K562 (cell line): Measurements from ENCODE around the gene GLIS2. TPM values are rescaled to one million over a fixed set of nuclear protein-coding genes. Genes with fewer than 3 reads are reported as not detected.

Experiments used
- ATAC-seq: fragments of 200-7000 bp; cut with Tn5 transposase; 3 replicates; pipeline ENCODE4 v1.9.1; 2020; ENCODE audit warnings: moderate library complexity
- BruUV-seq: library from RNA; stranded (reverse); fragments of 400-500 nt; replicated peaks from 2 replicates; lab custom pipeline; 2021; lab: Mats Ljungman, UMichigan
- CTCF ChIA-PET: fragments of 300-600 bp; formaldehyde crosslinking; extraction: SDS; loops from one replicate; lab custom pipeline; 2021; ENCODE audit warnings: low intra/inter-chr PET ratio; lab: Yijun Ruan, JAX
- POLR2A ChIA-PET: fragments of 300-600, 350-650 bp; sonication (Branson Sonifier 250); formaldehyde crosslinking; extraction: SDS; loops from one replicate; lab custom pipeline; 2021; ENCODE audit warnings: antibody characterized with exemption, inconsistent platforms; lab: Yijun Ruan, JAX
- DNase-seq, 4 experiments: peaks; one replicate each; pipeline versions ENCODE4 v3.0.0 to v3.0.0-alpha.2; 2011 to 2018; ENCODE audit warnings: low spot score in 3 of 4, mixed read lengths in 3 of 4; ENCODE audit errors: extremely low read depth in 1 of 4
- FAIRE-seq: peaks from 2 replicates; lab custom pipeline; 2011; peaks lifted over from hg19 to GRCh38; lab: Jason Lieb, UNC
- H2AFZ ChIP-seq: 2 replicates; pipeline ENCODE4 v1.6.0; 2011; ENCODE audit warnings: low read depth, low read length, control low read depth, inconsistent platforms
- H3K27ac ChIP-seq: fragments of 200-600 bp; 3 replicates; pipeline ENCODE4 v1.8.0; 2011; ENCODE audit warnings: low read depth, mild to moderate bottlenecking, control low read depth, inconsistent platforms, low read length, moderate library complexity, mixed read lengths; ENCODE audit errors: extremely low read depth
- H3K27me3 ChIP-seq, 2 experiments: fragments of 300-600 bp in 1 of 2; 2 replicates in 1 of 2; 3 replicates in 1 of 2; pipeline versions ENCODE4 v1.6.0 to v1.8.0; 2011; ENCODE audit warnings: inconsistent platforms in 2 of 2, low read length in 2 of 2, mild to moderate bottlenecking in 1 of 2, mixed read lengths in 1 of 2, moderate library complexity in 1 of 2; ENCODE audit not compliant: control insufficient read depth in 2 of 2, insufficient read depth in 2 of 2
- H3K36me3 ChIP-seq: fragments of 300-600 bp; 3 replicates; pipeline ENCODE4 v1.8.0; 2011; ENCODE audit warnings: mild to moderate bottlenecking, low read length, inconsistent platforms; ENCODE audit not compliant: control insufficient read depth, insufficient read depth
- H3K4me1 ChIP-seq, 2 experiments: fragments of 200-600 bp in 1 of 2; replicated peaks in 1 of 2; 2 replicates in 1 of 2; 3 replicates in 1 of 2; pipeline versions ENCODE4 v1.5.1 to v1.8.0; 2011; ENCODE audit warnings: inconsistent platforms in 2 of 2, low read length in 2 of 2, mild to moderate bottlenecking in 1 of 2, mixed read lengths in 1 of 2, moderate library complexity in 1 of 2; ENCODE audit not compliant: control insufficient read depth in 2 of 2, insufficient read depth in 2 of 2
- H3K4me2 ChIP-seq: 2 replicates; pipeline ENCODE4 v1.6.1; 2011; ENCODE audit warnings: low read length, control low read depth, inconsistent platforms, mixed read lengths; ENCODE audit not compliant: insufficient read depth
- H3K4me3 ChIP-seq: fragments of 200-600 bp; sonication (generic), shearing (Covaris generic); 2 replicates; pipeline ENCODE4 v1.5.1; 2016; ENCODE audit warnings: control low read depth, inconsistent platforms
- H3K79me2 ChIP-seq: fragments of 200-600 bp; 3 replicates; pipeline ENCODE4 v1.8.0; 2011; ENCODE audit warnings: low read length, inconsistent platforms; ENCODE audit not compliant: control insufficient read depth, insufficient read depth
- H3K9ac ChIP-seq, 2 experiments: 2 replicates each; pipeline versions ENCODE4 v1.6.0 to v1.6.1; 2011; ENCODE audit warnings: low read depth in 2 of 2, low read length in 2 of 2, control low read depth in 1 of 2, inconsistent platforms in 1 of 2, mild to moderate bottlenecking in 1 of 2, mixed read lengths in 1 of 2; ENCODE audit not compliant: insufficient read depth in 1 of 2
- H3K9me1 ChIP-seq: one replicate; pipeline ENCODE4 v1.6.0; 2011; ENCODE audit warnings: inconsistent platforms, mild to moderate bottlenecking, low read length, moderate library complexity; ENCODE audit not compliant: control insufficient read depth, insufficient read depth
- H3K9me3 ChIP-seq: replicated peaks from 2 replicates; pipeline ENCODE4 v1.5.1; 2011; ENCODE audit warnings: low read depth, low read length, inconsistent platforms; ENCODE audit not compliant: control insufficient read depth, insufficient read depth
- H4K20me1 ChIP-seq: replicated peaks from 2 replicates; pipeline ENCODE4 v1.6.1; 2011; ENCODE audit warnings: low read length, inconsistent platforms, mixed read lengths; ENCODE audit not compliant: control insufficient read depth, insufficient read depth
- CBFB ChIP-seq: sonication (generic); formaldehyde crosslinking; IDR thresholded peaks from 2 replicates; pipeline ENCODE4 v1.4.0; 2020; ENCODE audit warnings: mild to moderate bottlenecking, missing genetic modification reagents
- DACH1 ChIP-seq: fragments of 450-650 bp; IDR thresholded peaks from 2 replicates; pipeline ENCODE4 v1.6.1; 2018; ENCODE audit not compliant: partially characterized antibody
- MEF2A ChIP-seq: IDR thresholded peaks from 2 replicates; pipeline ENCODE4 v1.6.1; 2011; ENCODE audit warnings: low read depth, mild to moderate bottlenecking, low read length, moderate library complexity; ENCODE audit not compliant: control insufficient read depth
- NCOA2 ChIP-seq, 2 experiments: fragments of 450-650 bp; IDR thresholded peaks; 2 replicates each; pipeline ENCODE4 v1.6.1; 2018; ENCODE audit warnings: mild to moderate bottlenecking in 2 of 2, moderate library complexity in 1 of 2; ENCODE audit not compliant: partially characterized antibody in 2 of 2
- NFIC ChIP-seq: fragments of 450-650 bp; IDR thresholded peaks from 2 replicates; pipeline ENCODE4 v1.6.1; 2017; ENCODE audit warnings: mild to moderate bottlenecking, inconsistent platforms
- SMAD3 ChIP-seq: fragments of 450-650 bp; formaldehyde crosslinking; conservative IDR thresholded peaks from 2 replicates; pipeline ENCODE4 v1.4.0; 2020; ENCODE audit warnings: mild to moderate bottlenecking
- SMARCC2 ChIP-seq: fragments of 450-650 bp; IDR thresholded peaks from 2 replicates; pipeline ENCODE4 v1.6.1; 2017; ENCODE audit warnings: antibody characterized with exemption, moderate library complexity, mild to moderate bottlenecking, low read depth
- TEAD2 ChIP-seq: fragments of 450-650 bp; IDR thresholded peaks from 2 replicates; pipeline ENCODE4 v1.6.1; 2016; ENCODE audit warnings: missing genetic modification characterization, control low read depth, missing compliant biosample characterization
- ZFP36 ChIP-seq: fragments of 150-350 bp; IDR thresholded peaks from 2 replicates; pipeline ENCODE4 v1.6.1; 2018; ENCODE audit warnings: low read length, low read depth; ENCODE audit not compliant: partially characterized antibody
- ZNF511 ChIP-seq: sonication (generic); formaldehyde crosslinking; IDR thresholded peaks from 2 replicates; pipeline ENCODE4 v1.8.0; 2022; ENCODE audit warnings: mild to moderate bottlenecking, missing genetic modification reagents
- WGBS: fragments of 100-300 bp; shearing (Covaris generic); methylation state at CpG from one replicate; pipeline ENCODE4 v1.1.6; 2016; ENCODE audit warnings: low coverage, mixed read lengths; ENCODE audit not compliant: insufficient coverage; ENCODE audit errors: missing lambda C conversion rate; 5-methylcytosine and 5-hydroxymethylcytosine counted together
- in situ Hi-C: fragments of 300-500 bp; cut with MboI; formaldehyde crosslinking; loops from 4 replicates; pipeline ENCODE4 v1.15.0; 2018; ENCODE audit warnings: inconsistent platforms, mixed read lengths
- intact Hi-C: fragments of 100-400 bp; cut with micrococcal nuclease; formaldehyde crosslinking; loops from 2 replicates; pipeline ENCODE4 v1.14.2; 2022
- polyA plus RNA-seq, 8 experiments: library from polyadenylated mRNA; depleted of rRNA in 4 of 8; stranded (reverse) in 5 of 8; unstranded in 3 of 8; fragments of >200 nt; fragmentation: Nextera tagmentation in 2 of 8; fragmentation: Illumina TruSeq in 1 of 8; extraction: Ambion mirVana in 2 of 8; extraction: Trizol in 1 of 8; gene quantifications; 2 replicates each; pipeline versions ENCODE4 v1.2.1 to v1.2.3, GENCODE V29; 2011 to 2014; ENCODE audit warnings: inconsistent platforms in 1 of 8, missing spikeins in 1 of 8
- total RNA-seq, 7 experiments: library from RNA; depleted of rRNA in 6 of 7; stranded (reverse); fragments of >200 nt in 6 of 7; fragmentation: Illumina TruSeq in 2 of 7; extraction: Trizol in 2 of 7; gene quantifications; 2 replicates each; pipeline versions ENCODE4 v1.2.1 to v1.2.3, GENCODE V29; 2011 to 2021; ENCODE audit warnings: low replicate concordance in 1 of 7
- TF ChIP-seq, protein P1 (sequence below): sonication (generic); formaldehyde crosslinking; IDR thresholded peaks from 2 replicates; pipeline ENCODE4 v1.4.0; 2020; ENCODE audit warnings: mild to moderate bottlenecking, missing genetic modification reagents
- TF ChIP-seq, protein P2 (sequence below): sonication (generic); formaldehyde crosslinking; IDR thresholded peaks from 2 replicates; pipeline ENCODE4 v1.8.1; 2023; ENCODE audit warnings: mild to moderate bottlenecking, missing genetic modification reagents

Gene GLIS2
- total and polyA plus RNA-seq, 9 of the 15 experiments (the other 6 are each of a cell fraction or from before 2014, with no cell fraction given), result 0.10 to 9.0 (median 0.57) TPM

GRCh38 chr16:4297480-4297879 lies 18.4 kb upstream of the GLIS2 start:
- WGBS, result 69% methylated on average over 6 of the region's 6 CpGs

DNA sequence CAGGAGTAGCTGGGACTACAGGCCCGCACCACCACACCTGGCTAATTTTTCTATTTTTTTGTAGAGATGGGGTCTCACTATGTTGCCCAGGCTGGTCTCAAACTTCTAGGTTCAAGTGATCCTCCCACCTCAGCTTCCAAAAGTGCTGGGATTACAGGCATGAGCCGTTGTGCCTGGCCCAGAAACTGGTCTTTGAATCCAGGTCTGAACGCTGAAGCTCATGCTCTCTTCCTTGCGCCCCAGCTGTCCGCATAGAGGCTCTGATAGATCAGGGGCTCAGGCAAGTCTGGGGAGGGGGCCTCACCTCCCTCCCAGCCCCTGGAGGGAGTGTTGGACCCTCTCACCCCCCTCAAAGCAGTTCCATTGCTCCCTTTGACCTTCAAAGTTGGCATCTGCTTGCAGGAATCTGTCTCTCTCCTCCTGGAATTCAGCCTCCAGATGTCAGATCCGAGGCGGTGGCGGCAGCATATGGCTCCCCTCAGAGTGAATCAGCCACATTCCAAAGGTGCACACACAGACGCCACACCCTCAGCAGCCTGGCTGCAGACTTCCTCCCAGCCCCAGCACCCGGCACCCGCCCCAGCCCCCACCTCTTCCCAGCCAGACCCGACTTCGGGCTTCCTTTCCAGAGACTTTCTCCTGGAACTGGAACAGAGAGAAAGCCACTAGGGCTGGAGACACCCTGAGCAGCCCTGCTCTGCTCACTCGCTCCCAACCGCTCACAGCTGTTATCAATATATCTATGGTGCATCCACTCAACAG lies 16.9 kb upstream of the GLIS2 start:
- H3K4me3 ChIP-seq, result no peak overlapping the region
- ATAC-seq, result peak; percentile 88
- H4K20me1 ChIP-seq, result 0 out of 2 replicates have a peak, but pooled peaks cover 4% of the 10 kb centered on the region
- H3K4me2 ChIP-seq, result no peak overlapping the region; the same call in 1 of the 2 replicates
- peak overlapping the region; percentile 25; the same call in 1 of the 3 replicates for H3K27ac ChIP-seq
- H3K36me3 ChIP-seq, result peaks cover 16% of the 10 kb centered on the region; the same call in 2 of the 3 replicates
- no peaks in the 10 kb centered on the region for H3K9me1 ChIP-seq
- peak; percentile 66 to 71 (median 68) for DNase-seq
- CTCF ChIA-PET, result interaction anchor here (0.6 kb wide), 1 partner anchor 60 kb away, joined by 3 read pairs; no protein-coding TSS in a partner anchor
- BruUV-seq, result no TSS peak
- H3K4me1 ChIP-seq, result peaks cover 8 to 20% of the 10 kb centered on the region in 2 experiments; a peak in 4 of 5 replicates
- POLR2A ChIA-PET, result interaction anchor here (0.5 to 2.3 kb wide), 7 partner anchors 9 to 1055 kb away, joined by 3 to 10 read pairs (median 3); no protein-coding TSS in a partner anchor
- intact Hi-C loops (no loop called here), in situ Hi-C loops (no loop called here)
- FAIRE-seq, result peak; percentile 68
- H3K27me3 ChIP-seq, result no peaks in the 10 kb centered on the region
- no peaks in the 10 kb centered on the region for H3K9me3 ChIP-seq
- no peaks in the 10 kb centered on the region for H3K79me2 ChIP-seq
- H3K9ac ChIP-seq, result peak overlapping the region in 1 of 2 experiments; percentile 60; a peak in 1 of 4 replicates
- WGBS, result 35% methylated on average over 12 of the region's 15 CpGs
- no peak overlapping the region for H2AFZ ChIP-seq
- TF ChIP-seq, protein P1, sequence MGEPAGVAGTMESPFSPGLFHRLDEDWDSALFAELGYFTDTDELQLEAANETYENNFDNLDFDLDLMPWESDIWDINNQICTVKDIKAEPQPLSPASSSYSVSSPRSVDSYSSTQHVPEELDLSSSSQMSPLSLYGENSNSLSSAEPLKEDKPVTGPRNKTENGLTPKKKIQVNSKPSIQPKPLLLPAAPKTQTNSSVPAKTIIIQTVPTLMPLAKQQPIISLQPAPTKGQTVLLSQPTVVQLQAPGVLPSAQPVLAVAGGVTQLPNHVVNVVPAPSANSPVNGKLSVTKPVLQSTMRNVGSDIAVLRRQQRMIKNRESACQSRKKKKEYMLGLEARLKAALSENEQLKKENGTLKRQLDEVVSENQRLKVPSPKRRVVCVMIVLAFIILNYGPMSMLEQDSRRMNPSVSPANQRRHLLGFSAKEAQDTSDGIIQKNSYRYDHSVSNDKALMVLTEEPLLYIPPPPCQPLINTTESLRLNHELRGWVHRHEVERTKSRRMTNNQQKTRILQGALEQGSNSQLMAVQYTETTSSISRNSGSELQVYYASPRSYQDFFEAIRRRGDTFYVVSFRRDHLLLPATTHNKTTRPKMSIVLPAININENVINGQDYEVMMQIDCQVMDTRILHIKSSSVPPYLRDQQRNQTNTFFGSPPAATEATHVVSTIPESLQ (CRISPR knock-in tag), result 0 out of 2 replicates have a peak, but pooled peaks have one; percentile 50
- TF ChIP-seq MEF2A, result no peak
- TF ChIP-seq, protein P2, sequence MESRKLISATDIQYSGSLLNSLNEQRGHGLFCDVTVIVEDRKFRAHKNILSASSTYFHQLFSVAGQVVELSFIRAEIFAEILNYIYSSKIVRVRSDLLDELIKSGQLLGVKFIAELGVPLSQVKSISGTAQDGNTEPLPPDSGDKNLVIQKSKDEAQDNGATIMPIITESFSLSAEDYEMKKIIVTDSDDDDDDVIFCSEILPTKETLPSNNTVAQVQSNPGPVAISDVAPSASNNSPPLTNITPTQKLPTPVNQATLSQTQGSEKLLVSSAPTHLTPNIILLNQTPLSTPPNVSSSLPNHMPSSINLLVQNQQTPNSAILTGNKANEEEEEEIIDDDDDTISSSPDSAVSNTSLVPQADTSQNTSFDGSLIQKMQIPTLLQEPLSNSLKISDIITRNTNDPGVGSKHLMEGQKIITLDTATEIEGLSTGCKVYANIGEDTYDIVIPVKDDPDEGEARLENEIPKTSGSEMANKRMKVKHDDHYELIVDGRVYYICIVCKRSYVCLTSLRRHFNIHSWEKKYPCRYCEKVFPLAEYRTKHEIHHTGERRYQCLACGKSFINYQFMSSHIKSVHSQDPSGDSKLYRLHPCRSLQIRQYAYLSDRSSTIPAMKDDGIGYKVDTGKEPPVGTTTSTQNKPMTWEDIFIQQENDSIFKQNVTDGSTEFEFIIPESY, result peak; percentile 70
- TF ChIP-seq NFIC, result no peak
- no peak for TF ChIP-seq ZNF511 (CRISPR knock-in tag)

More at GRCh38 chr16:4297480-4297879, 18.4 kb upstream of the GLIS2 start:
- H2AFZ ChIP-seq, result no peak overlapping the region
- no peak for ATAC-seq
- no peak for DNase-seq
- H3K9ac ChIP-seq, result no peak overlapping the region
- ChIA-PET POLR2A (interaction anchor here (0.6 to 1.2 kb wide), 3 partner anchors 13 to 318 kb away, joined by 3 to 6 read pairs (median 4); no protein-coding TSS in a partner anchor), CTCF (no interaction called here)
- H3K36me3 ChIP-seq, result peaks cover 9% of the 10 kb centered on the region; the same call in 2 of the 3 replicates
- H3K4me1 ChIP-seq, result peaks cover 8 to 29% of the 10 kb centered on the region in 2 experiments; a peak in 4 of 5 replicates
- intact Hi-C loops (no loop called here), in situ Hi-C loops (no loop called here)
- H3K4me2 ChIP-seq, result no peak overlapping the region
- BruUV-seq, result no TSS peak
- no peak for FAIRE-seq
- no peaks in the 10 kb centered on the region for H3K27me3 ChIP-seq
- no peaks in the 10 kb centered on the region for H3K9me3 ChIP-seq
- 0 out of 2 replicates have a peak, but pooled peaks cover 4% of the 10 kb centered on the region for H4K20me1 ChIP-seq
- no peak overlapping the region for H3K27ac ChIP-seq
- H3K9me1 ChIP-seq, result no peaks in the 10 kb centered on the region
- H3K79me2 ChIP-seq, result no peaks in the 10 kb centered on the region
- TF ChIP-seq DACH1, result no peak
- TF ChIP-seq ZFP36, result peak; percentile 65
- TF ChIP-seq CBFB (CRISPR knock-in tag), result no peak
- no peak for TF ChIP-seq SMAD3 (CRISPR knock-in tag)
- TF ChIP-seq TEAD2, result no peak
- TF ChIP-seq SMARCC2, result no peak
- TF ChIP-seq NCOA2 (IDR thresholded peaks at IDR 0.05; ENCODE audit: partially characterized antibody in 2 of 2), result no peak
- no peak overlapping the region for H3K4me3 ChIP-seq
